SU-DHL-6 (cell line): ENCODE measurements around the gene ANKS1B.

Experiments
- CTCF ChIP-seq: fragments of 200-600 bp; sonication (generic); IDR thresholded peaks from one replicate; pipeline ENCODE4 v1.5.1; 2017; ENCODE audit warnings: antibody characterized with exemption, mild to moderate bottlenecking, low read length, moderate library complexity; ENCODE audit not compliant: insufficient read depth, poor library complexity, severe bottlenecking
- EZH2phosphoT487 ChIP-seq: fragments of 200-600 bp; sonication (generic), shearing (Covaris generic); conservative IDR thresholded peaks from 2 replicates; pipeline ENCODE4 v1.6.1; 2018; ENCODE audit warnings: mild to moderate bottlenecking, antibody characterized with exemption, low read length, moderate library complexity, mixed read lengths

GRCh38 chr12:99137124-99137855 lies 847.4 kb downstream of the ANKS1B start:
- TF ChIP-seq CTCF: no peak
- TF ChIP-seq EZH2phosphoT487: no peak
